Measurements from ENCODE around the gene UVSSA. TPM values are rescaled to one million over a fixed set of nuclear protein-coding genes. Genes with fewer than 3 reads are reported as not detected.

The UVSSA gene
- polyA plus RNA-seq, 1 experiment = 5.8 TPM

DNA sequence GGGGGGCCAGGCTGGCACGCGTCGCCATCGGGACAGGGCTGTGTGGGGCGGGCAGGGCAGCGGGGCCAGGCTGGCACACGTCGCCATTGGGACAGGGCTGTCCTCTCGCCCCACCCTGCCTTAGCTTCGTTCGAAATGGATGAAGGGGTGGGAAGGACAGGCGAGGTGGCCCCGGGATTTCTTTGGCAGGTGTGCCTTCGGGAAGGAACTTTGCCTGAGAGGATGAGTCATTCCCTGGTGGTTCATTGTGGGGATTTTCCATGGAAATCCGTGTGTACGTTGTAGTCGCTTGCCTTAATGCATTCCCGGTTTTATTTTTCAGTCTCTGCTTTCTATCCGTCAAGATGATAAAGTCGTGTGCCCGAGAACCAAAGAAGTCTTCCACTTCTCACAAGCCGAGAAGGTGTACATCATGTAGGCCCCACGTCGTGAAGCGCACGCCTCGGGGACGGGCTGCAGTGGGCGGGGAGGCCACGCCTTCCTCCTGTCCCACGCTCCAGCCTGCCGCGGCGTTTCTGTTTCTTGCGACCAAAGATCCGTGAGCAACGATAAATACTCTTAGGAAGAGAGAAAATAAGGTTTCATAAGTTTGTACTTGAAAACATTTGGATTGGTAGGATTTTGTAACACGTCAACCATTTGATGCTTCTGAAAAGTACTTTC lies 8.1 kb upstream of the UVSSA start:
- POLR2A ChIA-PET = no interaction called here
- H3K36me3 ChIP-seq (ENCODE audit: control insufficient read depth, insufficient read depth, low read length) = peaks cover 49% of the 10 kb centered on the region
- CTCF ChIA-PET = no interaction called here
- no peak overlapping the region for H3K4me3 ChIP-seq (ENCODE audit: low read depth, low read length)
- no peak for DNase-seq (ENCODE audit: low read depth)
- no peaks in the 10 kb centered on the region for H3K27me3 ChIP-seq (ENCODE audit: control insufficient read depth, insufficient read depth, low read length)
- TF ChIP-seq, protein P1, sequence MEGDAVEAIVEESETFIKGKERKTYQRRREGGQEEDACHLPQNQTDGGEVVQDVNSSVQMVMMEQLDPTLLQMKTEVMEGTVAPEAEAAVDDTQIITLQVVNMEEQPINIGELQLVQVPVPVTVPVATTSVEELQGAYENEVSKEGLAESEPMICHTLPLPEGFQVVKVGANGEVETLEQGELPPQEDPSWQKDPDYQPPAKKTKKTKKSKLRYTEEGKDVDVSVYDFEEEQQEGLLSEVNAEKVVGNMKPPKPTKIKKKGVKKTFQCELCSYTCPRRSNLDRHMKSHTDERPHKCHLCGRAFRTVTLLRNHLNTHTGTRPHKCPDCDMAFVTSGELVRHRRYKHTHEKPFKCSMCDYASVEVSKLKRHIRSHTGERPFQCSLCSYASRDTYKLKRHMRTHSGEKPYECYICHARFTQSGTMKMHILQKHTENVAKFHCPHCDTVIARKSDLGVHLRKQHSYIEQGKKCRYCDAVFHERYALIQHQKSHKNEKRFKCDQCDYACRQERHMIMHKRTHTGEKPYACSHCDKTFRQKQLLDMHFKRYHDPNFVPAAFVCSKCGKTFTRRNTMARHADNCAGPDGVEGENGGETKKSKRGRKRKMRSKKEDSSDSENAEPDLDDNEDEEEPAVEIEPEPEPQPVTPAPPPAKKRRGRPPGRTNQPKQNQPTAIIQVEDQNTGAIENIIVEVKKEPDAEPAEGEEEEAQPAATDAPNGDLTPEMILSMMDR (IDR thresholded peaks at IDR 0.05; ENCODE audit: insufficient read depth, low read depth, low read length) = no peak

DNA sequence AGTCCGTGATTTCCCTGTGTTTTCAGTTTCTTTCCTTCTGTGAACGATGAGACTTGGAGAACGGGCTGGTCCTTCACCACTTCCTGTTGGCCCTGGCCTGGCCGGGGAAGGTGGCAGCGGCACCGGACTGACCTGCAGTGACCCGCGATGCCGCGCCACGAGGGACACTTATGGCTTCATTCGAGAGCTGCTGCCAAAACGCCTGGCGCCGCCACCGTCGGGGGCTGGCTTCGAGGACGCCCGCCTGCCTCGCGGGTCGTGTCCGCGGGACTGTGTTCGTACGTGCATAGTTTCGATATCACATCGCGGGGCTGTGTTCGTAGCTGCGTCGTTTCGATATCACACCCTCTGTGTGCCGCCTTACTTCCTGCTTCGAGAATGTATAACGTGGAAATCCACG lies 7.5 kb upstream of the UVSSA start:
- TF ChIP-seq, protein P1 (IDR thresholded peaks at IDR 0.05; ENCODE audit: insufficient read depth, low read depth, low read length) = no peak
- CTCF ChIA-PET = no interaction called here
- Histone ChIP-seq H3K36me3 (ENCODE audit: control insufficient read depth, insufficient read depth, low read length) (peaks cover 44% of the 10 kb centered on the region), H3K27me3 (ENCODE audit: control insufficient read depth, insufficient read depth, low read length) (no peaks in the 10 kb centered on the region), H3K4me3 (ENCODE audit: low read depth, low read length) (no peak overlapping the region)
- DNase-seq (ENCODE audit: low read depth) = no peak
- POLR2A ChIA-PET = no interaction called here

DNA sequence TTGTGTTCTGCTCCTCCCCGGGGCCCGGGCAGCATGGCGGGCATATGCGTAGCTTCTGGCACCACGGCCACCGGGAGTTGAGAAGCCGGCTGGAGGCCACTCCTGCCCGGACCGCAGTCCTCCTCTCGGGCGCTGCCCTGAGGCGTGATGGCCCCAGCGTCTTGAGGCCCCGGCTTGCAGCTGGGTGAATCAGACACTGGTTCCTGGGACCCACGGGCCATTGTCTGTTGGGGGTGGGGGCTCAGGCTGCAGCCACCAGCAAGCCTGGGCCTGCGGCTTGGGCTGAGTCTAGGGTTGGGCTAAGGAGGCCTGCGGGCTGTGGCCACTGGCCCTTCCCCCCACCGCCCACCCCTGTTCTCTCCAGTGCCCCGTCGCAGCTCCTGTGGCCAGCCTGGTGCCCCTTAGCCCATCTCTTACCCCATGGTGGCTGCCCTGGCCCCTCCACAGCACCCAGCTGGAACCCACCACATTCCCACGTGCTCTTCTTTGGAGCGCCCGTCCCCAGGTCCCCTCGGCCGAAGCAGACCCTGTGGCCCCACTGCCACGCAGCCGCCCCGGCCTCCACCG lies 6.7 kb upstream of the UVSSA start:
- H3K4me3 ChIP-seq (ENCODE audit: low read depth, low read length) = no peak overlapping the region
- CTCF ChIA-PET = no interaction called here
- TF ChIP-seq, protein P1 (IDR thresholded peaks at IDR 0.05; ENCODE audit: insufficient read depth, low read depth, low read length) = no peak
- POLR2A ChIA-PET = no interaction called here
- DNase-seq (ENCODE audit: low read depth) = no peak
- H3K27me3 ChIP-seq (ENCODE audit: control insufficient read depth, insufficient read depth, low read length) = no peaks in the 10 kb centered on the region
- peaks cover 41% of the 10 kb centered on the region for H3K36me3 ChIP-seq (ENCODE audit: control insufficient read depth, insufficient read depth, low read length)

DNA sequence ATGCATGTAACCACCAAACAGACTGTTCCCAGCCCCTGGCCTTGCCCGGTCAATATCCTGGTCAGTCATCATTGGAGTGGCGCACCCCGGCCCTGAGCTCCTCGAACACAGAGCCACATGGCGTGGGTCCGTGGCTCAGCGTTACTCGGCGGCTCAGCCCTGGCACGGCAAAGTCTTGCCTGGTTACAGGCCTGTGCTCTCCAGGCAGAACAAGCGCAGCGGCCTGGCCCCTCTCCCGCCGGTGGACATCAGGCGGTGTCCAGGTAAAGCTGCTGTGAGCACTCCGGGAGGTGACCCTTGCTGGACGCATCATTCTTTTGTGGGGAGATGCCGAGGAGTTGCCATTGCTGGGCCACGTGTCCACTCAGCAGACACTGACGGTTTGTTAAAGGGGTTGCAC lies 6.1 kb upstream of the UVSSA start:
- Histone ChIP-seq H3K4me3 (ENCODE audit: low read depth, low read length) (no peak overlapping the region), H3K36me3 (ENCODE audit: control insufficient read depth, insufficient read depth, low read length) (peaks cover 41% of the 10 kb centered on the region), H3K27me3 (ENCODE audit: control insufficient read depth, insufficient read depth, low read length) (no peaks in the 10 kb centered on the region)
- POLR2A ChIA-PET = no interaction called here
- no peak for DNase-seq (ENCODE audit: low read depth)
- TF ChIP-seq, protein P1 (IDR thresholded peaks at IDR 0.05; ENCODE audit: insufficient read depth, low read depth, low read length) = no peak
- CTCF ChIA-PET = interaction anchor here (1.3 kb wide), 1 partner anchor 15 kb away, joined by 4 read pairs; no protein-coding TSS in a partner anchor

DNA sequence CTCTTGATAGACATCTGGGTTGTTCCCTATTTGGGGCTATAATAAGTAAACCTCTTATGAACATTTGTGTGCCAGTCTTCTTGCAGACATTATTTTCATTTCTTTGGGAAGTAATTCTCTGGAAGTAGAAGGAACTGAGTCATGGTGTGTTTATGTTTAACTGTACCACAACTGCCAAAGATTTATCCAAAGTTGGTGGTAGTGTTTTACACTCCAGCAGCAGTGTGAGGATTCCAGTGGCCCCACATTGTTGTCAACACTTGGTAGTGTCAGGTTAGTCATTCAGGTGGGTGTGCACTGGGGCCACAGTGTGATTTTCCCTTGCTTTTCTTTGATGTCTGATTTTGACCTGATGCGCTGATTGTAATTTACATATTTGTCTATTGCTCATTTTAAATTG lies 5.0 kb upstream of the UVSSA start:
- ChIA-PET POLR2A (no interaction called here), CTCF (interaction anchor here (1.3 kb wide), 1 partner anchor 14 kb away, joined by 4 read pairs; no protein-coding TSS in a partner anchor)
- no peak for DNase-seq (ENCODE audit: low read depth)
- TF ChIP-seq, protein P1 (IDR thresholded peaks at IDR 0.05; ENCODE audit: insufficient read depth, low read depth, low read length) = no peak
- H3K4me3 ChIP-seq (ENCODE audit: low read depth, low read length) = no peak overlapping the region
- H3K27me3 ChIP-seq (ENCODE audit: control insufficient read depth, insufficient read depth, low read length) = no peaks in the 10 kb centered on the region
- H3K36me3 ChIP-seq (ENCODE audit: control insufficient read depth, insufficient read depth, low read length) = peaks cover 35% of the 10 kb centered on the region
